Activated CD8-positive, alpha-beta T cell treated with anti-CD3 and anti-CD28 coated beads for 36 hours (primary cell): Measurements from ENCODE around the gene HTRA1. TPM values are rescaled to one million over a fixed set of nuclear protein-coding genes. Genes with fewer than 3 reads are reported as not detected.

Experiments used
- ATAC-seq: fragments of 200-7000 bp; cut with Tn5 transposase; one replicate; pipeline ENCODE4 v1.10.0; 2021; ENCODE audit warnings: mild to moderate bottlenecking, moderate library complexity
- CTCF ChIA-PET: fragments of 350-600 bp; sonication (Branson Sonifier 250); formaldehyde crosslinking; loops from one replicate; lab custom pipeline; 2021; ENCODE audit warnings: antibody characterized with exemption; lab: Charles Lee
- POLR2A ChIA-PET: fragments of 350-600 bp; sonication (Branson Sonifier 250); formaldehyde crosslinking; loops from one replicate; lab custom pipeline; 2021; ENCODE audit warnings: antibody characterized with exemption; lab: Charles Lee
- DNase-seq: peaks from one replicate; pipeline ENCODE4 v3.0.0-alpha.2; 2020
- H3K27ac Mint-ChIP-seq: one replicate; pipeline ENCODE4 v1.8.0; 2021; ENCODE audit warnings: mild to moderate bottlenecking, mixed read lengths
- H3K27me3 Mint-ChIP-seq: one replicate; pipeline ENCODE4 v1.8.0; 2021; ENCODE audit warnings: mixed read lengths
- H3K36me3 Mint-ChIP-seq: one replicate; pipeline ENCODE4 v1.8.0; 2021; ENCODE audit warnings: low read depth, mixed read lengths
- H3K4me1 Mint-ChIP-seq: one replicate; pipeline ENCODE4 v1.8.0; 2021; ENCODE audit warnings: low read depth, mixed read lengths
- H3K4me3 Mint-ChIP-seq: one replicate; pipeline ENCODE4 v1.8.0; 2021; ENCODE audit warnings: mild to moderate bottlenecking, moderate library complexity, mixed read lengths
- H3K9me3 Mint-ChIP-seq: one replicate; pipeline ENCODE4 v1.8.0; 2021; ENCODE audit warnings: mixed read lengths
- CTCF ChIP-seq: fragments of 200-600 bp; IDR thresholded peaks from one replicate; pipeline ENCODE4 v1.8.0; 2022; ENCODE audit warnings: antibody characterized with exemption, mild to moderate bottlenecking
- intact Hi-C: fragments of 100-400 bp; cut with micrococcal nuclease; formaldehyde crosslinking; loops from one replicate; pipeline ENCODE4 v1.10.0; 2022
- total RNA-seq, 2 experiments: library from RNA; stranded (reverse); gene quantifications; one replicate each; pipeline ENCODE4 v1.2.3, GENCODE V29; 2021

The HTRA1 gene
- total RNA-seq, 2 experiments from 2014 or later: not detected

- H3K27me3 Mint-ChIP-seq: peaks cover 11% of the 10 kb centered on the region
- TF ChIP-seq CTCF: no peak
- POLR2A ChIA-PET: interaction anchor here (0.6 kb wide), 1 partner anchor 44 kb away, joined by 3 read pairs; no protein-coding TSS in a partner anchor
- CTCF ChIA-PET: interaction anchor here (1.2 kb wide), 1 partner anchor 45 kb away, joined by 3 read pairs; no protein-coding TSS in a partner anchor
- H3K4me1 Mint-ChIP-seq: peaks cover 11% of the 10 kb centered on the region
- intact Hi-C loops: no loop called here
- H3K4me3 Mint-ChIP-seq: no peak overlapping the region
- DNase-seq: no peak
- no peaks in the 10 kb centered on the region for H3K36me3 Mint-ChIP-seq
- H3K9me3 Mint-ChIP-seq: peaks cover 3% of the 10 kb centered on the region
- ATAC-seq: no peak
- H3K27ac Mint-ChIP-seq: no peak overlapping the region
These were observed 17.6 kb downstream of the HTRA1 start for GRCh38 chr10:122478971-122479370.

- peaks cover 4% of the 10 kb centered on the region for H3K27me3 Mint-ChIP-seq
- no peak overlapping the region for H3K27ac Mint-ChIP-seq
- DNase-seq: no peak
- no peaks in the 10 kb centered on the region for H3K36me3 Mint-ChIP-seq
- ATAC-seq: no peak
- ChIA-PET POLR2A (interaction anchor here (0.6 kb wide), 1 partner anchor 216 kb away, joined by 3 read pairs; no protein-coding TSS in a partner anchor), CTCF (interaction anchor here (1.0 kb wide), 1 partner anchor 85 kb away, joined by 4 read pairs; no protein-coding TSS in a partner anchor)
- no peak overlapping the region for H3K4me3 Mint-ChIP-seq
- no peak for TF ChIP-seq CTCF
- intact Hi-C loops: no loop called here
- no peaks in the 10 kb centered on the region for H3K4me1 Mint-ChIP-seq
- peaks cover 3% of the 10 kb centered on the region for H3K9me3 Mint-ChIP-seq
These were observed 18.9 kb downstream of the HTRA1 start for GRCh38 chr10:122480146-122480833.

- H3K4me1 Mint-ChIP-seq: no peaks in the 10 kb centered on the region
- no peak overlapping the region for H3K27ac Mint-ChIP-seq
- peaks cover 2% of the 10 kb centered on the region for H3K27me3 Mint-ChIP-seq
- H3K36me3 Mint-ChIP-seq: no peaks in the 10 kb centered on the region
- intact Hi-C loops: no loop called here
- DNase-seq (no peak), ATAC-seq (no peak)
- ChIA-PET POLR2A (no interaction called here), CTCF (interaction anchor here (1.0 kb wide), 1 partner anchor 84 kb away, joined by 4 read pairs; no protein-coding TSS in a partner anchor)
- H3K4me3 Mint-ChIP-seq: no peak overlapping the region
- H3K9me3 Mint-ChIP-seq: peaks cover 3% of the 10 kb centered on the region
- TF ChIP-seq CTCF: no peak
These were observed 20.1 kb downstream of the HTRA1 start for GRCh38 chr10:122481296-122482056.

GRCh38 chr10:122484276-122485060 lies 23.1 kb downstream of the HTRA1 start:
- DNase-seq (no peak), ATAC-seq (no peak)
- no peak for TF ChIP-seq CTCF
- CTCF ChIA-PET: interaction anchor here (1.4 to 1.5 kb wide), 2 partner anchors 14 to 81 kb away, joined by 3 to 7 read pairs; no protein-coding TSS in a partner anchor
- H3K4me1 Mint-ChIP-seq: no peaks in the 10 kb centered on the region
- H3K9me3 Mint-ChIP-seq: peaks cover 3% of the 10 kb centered on the region
- intact Hi-C loops: no loop called here
- POLR2A ChIA-PET: no interaction called here
- H3K36me3 Mint-ChIP-seq: no peaks in the 10 kb centered on the region
- H3K27ac Mint-ChIP-seq: no peak overlapping the region
- H3K4me3 Mint-ChIP-seq: no peak overlapping the region
- H3K27me3 Mint-ChIP-seq: peaks cover 2% of the 10 kb centered on the region
